Endothelial cell of umbilical vein (primary cell): ENCODE results near the gene PADI6. TPM values are rescaled to one million over a fixed set of nuclear protein-coding genes. Genes with fewer than 3 reads are reported as not detected.

Experiments
- BruUV-seq: library from RNA; stranded (reverse); fragments of 400-500 nt; replicated peaks from 2 replicates; lab custom pipeline; 2021; lab: Mats Ljungman, UMichigan
- CTCF ChIA-PET: fragments of 300-600, 350-600 bp; sonication (Branson Sonifier 250); formaldehyde crosslinking; loops from one replicate; lab custom pipeline; 2021; ENCODE audit warnings: antibody characterized with exemption, inconsistent platforms; lab: Charles Lee
- POLR2A ChIA-PET: fragments of 300-600, 350-600 bp; sonication (Branson Sonifier 250); formaldehyde crosslinking; loops from one replicate; lab custom pipeline; 2021; ENCODE audit warnings: antibody characterized with exemption, inconsistent platforms; lab: Charles Lee
- DNase-seq: peaks from one replicate; pipeline ENCODE4 v3.0.0-alpha.2; 2011; ENCODE audit warnings: low read depth, low spot score
- FAIRE-seq: peaks from 2 replicates; lab custom pipeline; 2011; peaks lifted over from hg19 to GRCh38; lab: Jason Lieb, UNC
- H2AFZ ChIP-seq: 2 replicates; pipeline ENCODE4 v1.6.0; 2012; ENCODE audit warnings: low read depth, low read length, control low read depth, inconsistent platforms
- H3K27ac ChIP-seq: 2 replicates; pipeline ENCODE4 v1.5.1; 2011; ENCODE audit warnings: low read depth, mild to moderate bottlenecking, control low read depth, low read length, moderate library complexity; ENCODE audit not compliant: insufficient read depth
- H3K27me3 ChIP-seq, 2 experiments: 2 replicates each; pipeline versions ENCODE4 v1.6.0 to v1.6.1; 2011; ENCODE audit warnings: low read length in 2 of 2, mixed read lengths in 1 of 2; ENCODE audit not compliant: control insufficient read depth in 2 of 2, insufficient read depth in 2 of 2
- H3K36me3 ChIP-seq, 2 experiments: 2 replicates in 1 of 2; 3 replicates in 1 of 2; pipeline ENCODE4 v1.5.1; 2011; ENCODE audit warnings: low read length in 2 of 2, mild to moderate bottlenecking in 1 of 2, moderate library complexity in 1 of 2; ENCODE audit not compliant: control insufficient read depth in 2 of 2, insufficient read depth in 2 of 2; ENCODE audit errors: extremely low read depth in 1 of 2
- H3K4me1 ChIP-seq: 3 replicates; pipeline ENCODE4 v1.5.1; 2011; ENCODE audit warnings: mild to moderate bottlenecking, low read length; ENCODE audit not compliant: control insufficient read depth, insufficient read depth; ENCODE audit errors: extremely low read depth
- H3K4me2 ChIP-seq: 2 replicates; pipeline ENCODE4 v1.6.1; 2011; ENCODE audit warnings: low read length, control low read depth, mixed read lengths; ENCODE audit not compliant: insufficient read depth
- H3K4me3 ChIP-seq, 3 experiments: fragments of 200-600 bp in 1 of 3; sonication (generic), shearing (Covaris generic) in 1 of 3; replicated peaks in 1 of 3; 2 replicates each; pipeline ENCODE4 v1.5.1; 2011 to 2016; ENCODE audit warnings: control low read depth in 3 of 3, low read length in 3 of 3, mild to moderate bottlenecking in 2 of 3, inconsistent platforms in 1 of 3, low read depth in 1 of 3, moderate library complexity in 1 of 3; ENCODE audit not compliant: insufficient read depth in 1 of 3
- H3K79me2 ChIP-seq: 2 replicates; pipeline ENCODE4 v1.6.0; 2012; ENCODE audit warnings: low read length, inconsistent platforms; ENCODE audit not compliant: control insufficient read depth, insufficient read depth
- H3K9ac ChIP-seq: replicated peaks from 2 replicates; pipeline ENCODE3; 2011; ENCODE audit warnings: low read length, control low read depth; ENCODE audit not compliant: insufficient read depth; ENCODE audit errors: extremely low read depth
- H3K9me1 ChIP-seq: replicated peaks from 3 replicates; pipeline ENCODE4 v1.6.0; 2011; ENCODE audit warnings: mild to moderate bottlenecking, low read length; ENCODE audit not compliant: control insufficient read depth, insufficient read depth; ENCODE audit errors: extremely low read depth
- H3K9me3 ChIP-seq: replicated peaks from 2 replicates; pipeline ENCODE4 v1.5.1; 2012; ENCODE audit warnings: low read length, inconsistent platforms; ENCODE audit not compliant: control insufficient read depth, insufficient read depth
- H4K20me1 ChIP-seq: replicated peaks from 2 replicates; pipeline ENCODE3; 2011; ENCODE audit warnings: mild to moderate bottlenecking, low read length; ENCODE audit not compliant: control insufficient read depth, insufficient read depth; ENCODE audit errors: extremely low read depth
- CTCF ChIP-seq, 2 donors: IDR thresholded peaks; 1 replicate in 1 of 2; 2 replicates in 1 of 2; pipeline ENCODE4 v1.5.1; 2011; ENCODE audit warnings: low read length in 2 of 2, mild to moderate bottlenecking in 2 of 2, moderate library complexity in 2 of 2, control low read depth in 1 of 2, inconsistent platforms in 1 of 2, low read depth in 1 of 2; ENCODE audit not compliant: insufficient read depth in 1 of 2; ENCODE audit errors: extremely low read depth in 1 of 2
- EZH2 ChIP-seq: IDR thresholded peaks from 2 replicates; pipeline ENCODE4 v1.6.1; 2012; ENCODE audit warnings: borderline replicate concordance, low read depth, mild to moderate bottlenecking, moderate library complexity, low read length, inconsistent platforms; ENCODE audit not compliant: severe bottlenecking
- FOS ChIP-seq: IDR thresholded peaks from 2 replicates; pipeline ENCODE4 v1.6.1; 2011; ENCODE audit warnings: mild to moderate bottlenecking, low read length, moderate library complexity, borderline replicate concordance; ENCODE audit not compliant: insufficient read depth
- GATA2 ChIP-seq: IDR thresholded peaks from 2 replicates; pipeline ENCODE4 v1.7.0; 2011; ENCODE audit warnings: low read depth, mild to moderate bottlenecking, moderate library complexity, mixed read lengths, low read length; ENCODE audit not compliant: insufficient read length, insufficient read depth
- JUN ChIP-seq: IDR thresholded peaks from 2 replicates; pipeline ENCODE4 v1.6.1; 2011; ENCODE audit warnings: borderline replicate concordance, low read depth; ENCODE audit not compliant: insufficient read length, insufficient read depth
- MAX ChIP-seq: IDR thresholded peaks from 2 replicates; pipeline ENCODE4 v1.6.1; 2011; ENCODE audit not compliant: insufficient read depth, insufficient read length
- MYC ChIP-seq: IDR thresholded peaks from one replicate; pipeline ENCODE4 v1.6.1; 2011; ENCODE audit warnings: mild to moderate bottlenecking, low read depth, low read length
- POLR2A ChIP-seq: IDR thresholded peaks from 2 replicates; pipeline ENCODE4 v1.6.1; 2012; ENCODE audit warnings: low read depth, mild to moderate bottlenecking, control low read depth, low read length
- POLR2AphosphoS5 ChIP-seq: IDR thresholded peaks from 2 replicates; pipeline ENCODE4 v1.6.1; 2012; ENCODE audit warnings: low read depth, mild to moderate bottlenecking, control low read depth, low read length, moderate library complexity; ENCODE audit not compliant: insufficient read depth
- dilution Hi-C: fragments of 300-500 bp; cut with MboI; formaldehyde crosslinking; loops from one replicate; pipeline ENCODE4 v1.15.0; 2019; ENCODE audit warnings: low sequenced_read_pairs; ENCODE audit not compliant: extremely low pct_ligation_motif_present
- intact Hi-C: fragments of 100-400 bp; cut with micrococcal nuclease; formaldehyde crosslinking; loops from one replicate; pipeline ENCODE4 v1.10.0; 2022
- polyA plus RNA-seq, 4 experiments: library from polyadenylated mRNA; depleted of rRNA in 3 of 4; stranded (reverse) in 3 of 4; unstranded in 1 of 4; fragments of >200 nt; gene quantifications; 2 replicates each; pipeline versions ENCODE4 v1.2.1 to v1.2.3, GENCODE V29; 2011 to 2012; ENCODE audit warnings: missing spikeins in 1 of 4
- total RNA-seq: library from RNA; stranded (reverse); gene quantifications from 2 replicates; pipeline ENCODE4 v1.2.3, GENCODE V29; 2021

The PADI6 gene
- total and polyA plus RNA-seq, 2 donors (not counting 3 experiments of a cell fraction or from before 2014, with no cell fraction given), result not detected

- TF ChIP-seq MAX, result no peak
- TF ChIP-seq GATA2, result no peak
- TF ChIP-seq FOS, result no peak
- TF ChIP-seq EZH2, result no peak
- no peak for TF ChIP-seq JUN
- TF ChIP-seq POLR2A, result no peak
- no peak for TF ChIP-seq POLR2AphosphoS5
- intact Hi-C loops, result no loop called here
- no peak overlapping the region for H3K4me3 ChIP-seq
- H3K79me2 ChIP-seq, result no peaks in the 10 kb centered on the region
- H3K36me3 ChIP-seq, result no peaks in the 10 kb centered on the region
- dilution Hi-C loops, result no loop called here
- ChIA-PET CTCF (no interaction called here), POLR2A (no interaction called here)
- H3K9me1 ChIP-seq, result no peaks in the 10 kb centered on the region
- no peak overlapping the region for H3K9ac ChIP-seq
- no peaks in the 10 kb centered on the region for H4K20me1 ChIP-seq
- no peaks in the 10 kb centered on the region for H3K9me3 ChIP-seq
- no TSS peak for BruUV-seq
- no peaks in the 10 kb centered on the region for H3K27me3 ChIP-seq
- no peak overlapping the region for H2AFZ ChIP-seq
- FAIRE-seq, result no peak
- H3K4me1 ChIP-seq, result no peaks in the 10 kb centered on the region
- no peak for DNase-seq
- H3K4me2 ChIP-seq, result no peak overlapping the region
- H3K27ac ChIP-seq, result no peak overlapping the region
Measured at GRCh38 chr1:17360272-17360956, 11.6 kb upstream of the PADI6 start.

- Histone ChIP-seq H3K9me1 (no peaks in the 10 kb centered on the region), H3K36me3 (no peaks in the 10 kb centered on the region), H3K79me2 (no peaks in the 10 kb centered on the region), H3K4me1 (no peaks in the 10 kb centered on the region), H3K9ac (no peak overlapping the region), H3K27ac (no peak overlapping the region), H3K9me3 (no peaks in the 10 kb centered on the region), H3K4me3 (no peak overlapping the region), H2AFZ (no peak overlapping the region), H3K27me3 (no peaks in the 10 kb centered on the region), H4K20me1 (no peaks in the 10 kb centered on the region), H3K4me2 (no peak overlapping the region)
- BruUV-seq, result no TSS peak
- intact Hi-C loops (no loop called here), dilution Hi-C loops (no loop called here)
- no peak for FAIRE-seq
- CTCF ChIA-PET, result no interaction called here
- no peak for DNase-seq
- TF ChIP-seq JUN (no peak), POLR2AphosphoS5 (no peak), MAX (no peak), POLR2A (no peak), EZH2 (no peak), MYC (no peak), FOS (no peak), CTCF (IDR thresholded peaks at IDR 0.05; ENCODE audit: extremely low read depth in 1 of 2, insufficient read depth in 1 of 2, low read depth in 1 of 2, low read length in 2 of 2) (no peak), GATA2 (no peak)
- POLR2A ChIA-PET, result no interaction called here
Measured at GRCh38 chr1:17361687-17362086, 10.3 kb upstream of the PADI6 start.
